ENCODE results near the gene SH3PXD2A. TPM values are rescaled to one million over a fixed set of nuclear protein-coding genes. Genes with fewer than 3 reads are reported as not detected.

The SH3PXD2A gene
- total RNA-seq, 2 donors from 2014 or later, result 14.6 to 18.2 TPM

- Histone ChIP-seq H3K4me1 (peaks cover 0 to 64% of the 10 kb centered on the region in 2 donors), H3K27ac (peak overlapping the region; percentile 82 to 86), H3K27me3 (no peaks in the 10 kb centered on the region), H3K9me3 (no peaks in the 10 kb centered on the region), H3K4me3 (no peak overlapping the region), H3K36me3 (no peaks in the 10 kb centered on the region)
- TF ChIP-seq, protein P1, sequence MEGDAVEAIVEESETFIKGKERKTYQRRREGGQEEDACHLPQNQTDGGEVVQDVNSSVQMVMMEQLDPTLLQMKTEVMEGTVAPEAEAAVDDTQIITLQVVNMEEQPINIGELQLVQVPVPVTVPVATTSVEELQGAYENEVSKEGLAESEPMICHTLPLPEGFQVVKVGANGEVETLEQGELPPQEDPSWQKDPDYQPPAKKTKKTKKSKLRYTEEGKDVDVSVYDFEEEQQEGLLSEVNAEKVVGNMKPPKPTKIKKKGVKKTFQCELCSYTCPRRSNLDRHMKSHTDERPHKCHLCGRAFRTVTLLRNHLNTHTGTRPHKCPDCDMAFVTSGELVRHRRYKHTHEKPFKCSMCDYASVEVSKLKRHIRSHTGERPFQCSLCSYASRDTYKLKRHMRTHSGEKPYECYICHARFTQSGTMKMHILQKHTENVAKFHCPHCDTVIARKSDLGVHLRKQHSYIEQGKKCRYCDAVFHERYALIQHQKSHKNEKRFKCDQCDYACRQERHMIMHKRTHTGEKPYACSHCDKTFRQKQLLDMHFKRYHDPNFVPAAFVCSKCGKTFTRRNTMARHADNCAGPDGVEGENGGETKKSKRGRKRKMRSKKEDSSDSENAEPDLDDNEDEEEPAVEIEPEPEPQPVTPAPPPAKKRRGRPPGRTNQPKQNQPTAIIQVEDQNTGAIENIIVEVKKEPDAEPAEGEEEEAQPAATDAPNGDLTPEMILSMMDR (IDR thresholded peaks at IDR 0.05), result no peak
- DNase-seq (ENCODE audit: low spot score), result no peak
These were observed 97.7 kb downstream of the SH3PXD2A start for GRCh38 chr10:103757531-103758293.

- H3K4me1 ChIP-seq, result peaks cover 0 to 62% of the 10 kb centered on the region in 2 donors
- no peak for DNase-seq (ENCODE audit: low spot score)
- H3K27me3 ChIP-seq, result no peaks in the 10 kb centered on the region
- no peak overlapping the region for H3K4me3 ChIP-seq
- H3K36me3 ChIP-seq, result no peaks in the 10 kb centered on the region
- TF ChIP-seq, protein P1 (IDR thresholded peaks at IDR 0.05), result no peak
- H3K27ac ChIP-seq, result peak overlapping the region in 1 of 2 donors; percentile 86
- no peaks in the 10 kb centered on the region for H3K9me3 ChIP-seq
These were observed 99.0 kb downstream of the SH3PXD2A start for GRCh38 chr10:103756277-103756869.

DNA sequence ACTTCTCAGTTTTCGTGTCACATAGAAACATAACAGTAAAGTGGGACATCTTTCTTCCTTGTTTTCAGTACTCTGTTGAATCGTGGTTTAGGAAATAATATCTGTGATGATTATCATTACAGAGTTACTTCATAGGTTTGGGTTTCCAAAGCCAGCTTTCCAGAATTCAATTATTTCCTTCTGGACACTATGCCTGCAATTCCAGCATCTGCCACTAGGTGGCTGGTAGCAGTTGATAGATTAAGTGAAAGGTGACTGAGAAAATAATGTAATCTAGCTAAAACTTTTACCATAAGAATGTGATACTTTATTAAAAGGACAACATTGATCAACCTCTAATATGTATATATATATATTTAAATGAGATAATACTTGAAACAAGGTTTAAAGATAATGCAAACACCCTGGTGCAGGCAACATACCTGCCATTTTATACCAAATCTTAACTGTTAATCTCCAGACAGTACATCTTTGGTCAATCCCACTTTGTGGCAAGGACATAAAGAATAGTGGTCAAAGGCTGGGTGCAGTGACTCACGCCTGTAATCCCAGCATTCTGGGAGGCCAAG lies 102.6 kb downstream of the SH3PXD2A start:
- TF ChIP-seq, protein P1 (IDR thresholded peaks at IDR 0.05), result peak; percentile 19 to 67
- no peaks in the 10 kb centered on the region for H3K9me3 ChIP-seq
- no peak for DNase-seq (ENCODE audit: low spot score)
- peaks cover 0 to 35% of the 10 kb centered on the region in 2 donors for H3K4me1 ChIP-seq
- no peaks in the 10 kb centered on the region for H3K36me3 ChIP-seq
- peak overlapping the region in 1 of 2 donors; percentile 63 for H3K27ac ChIP-seq
- no peaks in the 10 kb centered on the region for H3K27me3 ChIP-seq
- H3K4me3 ChIP-seq, result no peak overlapping the region

DNA sequence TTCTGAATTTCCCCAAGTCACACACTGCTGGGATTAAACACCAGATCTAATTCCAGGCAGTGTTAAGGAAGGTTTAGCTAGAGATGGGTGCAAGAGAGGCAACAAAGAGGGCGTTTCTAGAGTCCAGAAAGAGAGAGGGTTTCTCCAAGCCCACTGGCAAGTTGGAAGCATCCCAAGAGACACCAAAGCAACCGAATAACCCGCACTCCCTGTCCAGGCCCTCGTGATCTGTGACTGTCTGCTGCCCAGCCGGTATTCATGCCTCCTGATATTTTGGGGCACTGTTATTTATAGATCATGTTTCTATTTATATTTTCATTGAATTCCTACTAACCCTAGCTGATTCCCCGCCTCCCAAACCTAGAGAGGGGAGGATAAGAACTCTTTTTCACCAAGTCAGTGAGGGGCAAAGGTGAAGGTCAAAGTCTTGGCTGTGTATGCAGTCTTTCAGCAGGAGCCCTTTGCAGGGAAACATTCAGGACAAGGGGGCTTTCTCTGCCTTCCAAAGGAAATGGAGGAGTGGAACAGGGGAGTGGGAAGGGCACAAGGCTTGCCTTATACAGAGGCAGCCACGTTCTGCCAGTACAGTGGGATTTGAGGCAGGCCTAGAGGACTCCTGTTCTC lies 103.6 kb downstream of the SH3PXD2A start:
- no peak for DNase-seq (ENCODE audit: low spot score)
- TF ChIP-seq, protein P1 (IDR thresholded peaks at IDR 0.05), result no peak
- H3K4me1 ChIP-seq, result peaks cover 0 to 33% of the 10 kb centered on the region in 2 donors
- peak overlapping the region; percentile 63 to 70 for H3K27ac ChIP-seq
- H3K4me3 ChIP-seq, result no peak overlapping the region
- H3K36me3 ChIP-seq, result no peaks in the 10 kb centered on the region
- no peaks in the 10 kb centered on the region for H3K9me3 ChIP-seq
- H3K27me3 ChIP-seq, result no peaks in the 10 kb centered on the region

DNA sequence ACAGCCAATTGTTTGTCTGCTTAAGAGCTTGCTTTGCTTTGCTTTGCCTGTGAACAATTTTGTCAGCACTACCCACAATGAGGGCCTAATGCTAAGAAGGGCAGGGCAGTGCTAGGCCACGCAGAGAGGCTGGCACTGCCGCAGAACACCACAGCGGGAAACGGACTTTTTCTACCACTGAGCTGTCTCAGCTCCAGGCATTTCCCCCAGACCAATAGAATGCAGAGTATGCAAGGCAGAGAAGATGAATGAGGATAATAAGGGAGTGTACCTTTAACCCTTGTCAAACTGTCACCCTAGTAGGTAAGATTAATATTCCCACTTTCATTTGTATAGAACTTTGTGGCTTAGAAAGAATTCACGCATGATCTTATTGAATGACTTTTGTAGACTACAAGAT lies 104.5 kb downstream of the SH3PXD2A start:
- Histone ChIP-seq H3K36me3 (no peaks in the 10 kb centered on the region), H3K9me3 (no peaks in the 10 kb centered on the region), H3K27me3 (no peaks in the 10 kb centered on the region), H3K4me3 (no peak overlapping the region), H3K27ac (peak overlapping the region; percentile 63 to 70), H3K4me1 (peaks cover 0 to 33% of the 10 kb centered on the region in 2 donors)
- TF ChIP-seq, protein P1 (IDR thresholded peaks at IDR 0.05), result no peak
- no peak for DNase-seq (ENCODE audit: low spot score)

Data from right atrium auricular region (tissue), 2 donors.